ENCODE measurements around the gene CBX8. TPM values are rescaled to one million over a fixed set of nuclear protein-coding genes. Genes with fewer than 3 reads are reported as not detected.

Gene CBX8
- total RNA-seq, 2 experiments from 2014 or later: 7.0 to 9.4 TPM

- no peak for TF ChIP-seq CTCF (IDR thresholded peaks at IDR 0.05)
- Mint-ChIP-seq H3K27ac (no peak overlapping the region), H3K9me3 (no peaks in the 10 kb centered on the region), H3K36me3 (ENCODE audit: low read depth) (no peaks in the 10 kb centered on the region), H3K4me3 (peak overlapping the region; percentile 64), H3K27me3 (peaks cover 46% of the 10 kb centered on the region), H3K4me1 (ENCODE audit: low read depth) (peaks cover 26% of the 10 kb centered on the region)
- intact Hi-C loops (cut with micrococcal nuclease): loop anchor here (10.0 kb wide), 1 partner anchor 99 kb away; no protein-coding TSS in a partner anchor
- ChIA-PET POLR2A (interaction anchor here (1.0 to 1.6 kb wide), 2 partner anchors 22 to 53 kb away, joined by 4 read pairs; no protein-coding TSS in a partner anchor), CTCF (interaction anchor here (1.3 to 2.6 kb wide), 8 partner anchors 8 to 147 kb away, joined by 3 to 13 read pairs (median 6); no protein-coding TSS in a partner anchor)
- ATAC-seq (no peak), DNase-seq (peak; percentile 45)
Observed at GRCh38 chr17:79843474-79843815, 46.6 kb upstream of the CBX8 start.

DNA sequence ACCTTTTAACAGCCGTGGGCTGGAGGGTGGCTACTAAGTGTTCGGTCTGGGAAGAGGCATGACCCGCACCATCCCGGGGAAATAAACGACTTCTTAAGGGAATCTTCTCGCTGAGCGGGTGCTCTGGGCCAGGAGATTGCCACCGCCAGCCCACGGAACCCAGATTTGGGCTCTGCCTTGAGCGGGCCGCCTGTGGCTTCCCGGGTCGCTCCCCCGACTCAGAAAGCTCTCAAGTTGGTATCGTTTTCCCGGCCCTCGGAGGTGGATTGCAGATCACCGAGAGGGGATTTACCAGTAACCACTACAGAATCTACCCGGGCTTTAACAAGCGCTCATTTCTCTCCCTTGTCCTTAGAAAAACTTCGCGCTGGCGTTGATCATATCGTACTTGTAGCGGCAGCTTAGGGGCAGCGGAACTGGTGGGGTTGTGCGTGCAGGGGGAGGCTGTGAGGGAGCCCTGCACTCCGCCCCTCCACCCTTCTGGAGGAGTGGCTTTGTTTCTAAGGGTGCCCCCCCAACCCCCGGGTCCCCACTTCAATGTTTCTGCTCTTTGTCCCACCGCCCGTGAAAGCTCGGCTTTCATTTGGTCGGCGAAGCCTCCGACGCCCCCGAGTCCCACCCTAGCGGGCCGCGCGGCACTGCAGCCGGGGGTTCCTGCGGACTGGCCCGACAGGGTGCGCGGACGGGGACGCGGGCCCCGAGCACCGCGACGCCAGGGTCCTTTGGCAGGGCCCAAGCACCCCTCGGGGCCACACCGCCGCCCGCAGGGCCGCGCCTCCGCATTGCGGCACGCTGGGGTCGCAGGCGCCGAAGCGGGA is 46.0 kb upstream of the CBX8 start:
- DNase-seq (peak; percentile 56), ATAC-seq (no peak)
- intact Hi-C loops (cut with micrococcal nuclease): loop anchor here (10.0 kb wide), 1 partner anchor 98 kb away; no protein-coding TSS in a partner anchor
- Mint-ChIP-seq H3K4me3 (peak overlapping the region; percentile 43), H3K36me3 (ENCODE audit: low read depth) (peaks cover 3% of the 10 kb centered on the region), H3K9me3 (no peaks in the 10 kb centered on the region), H3K27me3 (peaks cover 44% of the 10 kb centered on the region), H3K4me1 (ENCODE audit: low read depth) (peaks cover 26% of the 10 kb centered on the region), H3K27ac (peak overlapping the region; percentile 15)
- POLR2A ChIA-PET: interaction anchor here (0.9 to 2.5 kb wide), 6 partner anchors 21 to 95 kb away, joined by 3 to 11 read pairs (median 4); no protein-coding TSS in a partner anchor
- CTCF ChIA-PET: interaction anchor here (0.7 to 5.2 kb wide), 10 partner anchors 10 to 148 kb away, joined by 3 to 48 read pairs (median 3); no protein-coding TSS in a partner anchor
- no peak for TF ChIP-seq CTCF (IDR thresholded peaks at IDR 0.05)

DNA sequence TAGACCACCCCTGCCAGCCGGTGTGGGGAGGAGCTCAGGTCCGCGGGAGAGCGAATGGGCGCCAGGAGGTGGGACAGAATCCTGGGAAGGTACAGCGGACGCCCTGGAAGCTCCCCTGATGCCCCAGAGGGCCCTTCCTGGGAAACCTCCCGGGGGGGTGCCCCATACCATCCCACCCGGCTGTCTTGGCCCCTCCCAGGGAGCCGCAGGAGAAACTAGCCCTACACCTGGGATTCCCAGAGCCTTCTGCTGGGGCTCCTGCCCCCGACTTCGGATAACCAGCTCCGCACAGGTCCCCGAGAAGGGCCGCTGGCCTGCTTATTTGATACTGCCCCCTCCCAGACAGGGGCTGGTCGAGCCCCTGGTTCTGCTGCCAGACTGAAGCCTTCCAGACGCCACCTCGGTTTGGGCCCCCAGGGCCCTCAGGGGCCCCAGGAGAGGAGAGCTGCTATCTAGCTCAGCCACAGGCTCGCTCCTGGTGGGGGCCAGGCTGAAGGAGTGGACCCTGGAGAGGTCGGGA is 45.3 kb upstream of the CBX8 start:
- CTCF ChIA-PET: interaction anchor here (0.7 to 5.2 kb wide), 13 partner anchors 9 to 152 kb away, joined by 3 to 48 read pairs (median 4); no protein-coding TSS in a partner anchor
- H3K27me3 Mint-ChIP-seq: peaks cover 42% of the 10 kb centered on the region
- H3K4me1 Mint-ChIP-seq (ENCODE audit: low read depth): peaks cover 32% of the 10 kb centered on the region
- POLR2A ChIA-PET: interaction anchor here (0.9 to 2.5 kb wide), 6 partner anchors 32 to 96 kb away, joined by 3 to 11 read pairs (median 4); no protein-coding TSS in a partner anchor
- no peaks in the 10 kb centered on the region for H3K9me3 Mint-ChIP-seq
- DNase-seq (no peak), ATAC-seq (no peak)
- intact Hi-C loops (cut with micrococcal nuclease): loop anchor here (10.0 kb wide), 1 partner anchor 97 kb away; no protein-coding TSS in a partner anchor
- H3K27ac Mint-ChIP-seq: peak overlapping the region; percentile 15
- H3K36me3 Mint-ChIP-seq (ENCODE audit: low read depth): peaks cover 3% of the 10 kb centered on the region
- TF ChIP-seq CTCF (IDR thresholded peaks at IDR 0.05): no peak
- H3K4me3 Mint-ChIP-seq: peak overlapping the region; percentile 49

- POLR2A ChIA-PET: interaction anchor here (0.9 to 2.5 kb wide), 7 partner anchors 9 to 124 kb away, joined by 3 to 11 read pairs (median 4); partner anchors contain the start of gene CBX2
- intact Hi-C loops (cut with micrococcal nuclease): loop anchor here (10.0 kb wide), 1 partner anchor 97 kb away; no protein-coding TSS in a partner anchor
- peak overlapping the region; percentile 49 for H3K4me3 Mint-ChIP-seq
- peaks cover 39% of the 10 kb centered on the region for H3K4me1 Mint-ChIP-seq (ENCODE audit: low read depth)
- peaks cover 42% of the 10 kb centered on the region for H3K27me3 Mint-ChIP-seq
- no peak for TF ChIP-seq CTCF (IDR thresholded peaks at IDR 0.05)
- H3K36me3 Mint-ChIP-seq (ENCODE audit: low read depth): peaks cover 6% of the 10 kb centered on the region
- peak; percentile 69 for DNase-seq
- no peaks in the 10 kb centered on the region for H3K9me3 Mint-ChIP-seq
- no peak overlapping the region for H3K27ac Mint-ChIP-seq
- no peak for ATAC-seq
- CTCF ChIA-PET: interaction anchor here (0.8 to 5.2 kb wide), 15 partner anchors 8 to 152 kb away, joined by 3 to 48 read pairs (median 5); no protein-coding TSS in a partner anchor
Observed at GRCh38 chr17:79841369-79842135, 44.7 kb upstream of the CBX8 start.
